ENCODE data around the gene PLCB4. TPM values are rescaled to one million over a fixed set of nuclear protein-coding genes. Genes with fewer than 3 reads are reported as not detected.

The PLCB4 gene
- total and polyA plus RNA-seq, 12 donors = 0.26 to 8.5 (median 2.8) TPM

DNA sequence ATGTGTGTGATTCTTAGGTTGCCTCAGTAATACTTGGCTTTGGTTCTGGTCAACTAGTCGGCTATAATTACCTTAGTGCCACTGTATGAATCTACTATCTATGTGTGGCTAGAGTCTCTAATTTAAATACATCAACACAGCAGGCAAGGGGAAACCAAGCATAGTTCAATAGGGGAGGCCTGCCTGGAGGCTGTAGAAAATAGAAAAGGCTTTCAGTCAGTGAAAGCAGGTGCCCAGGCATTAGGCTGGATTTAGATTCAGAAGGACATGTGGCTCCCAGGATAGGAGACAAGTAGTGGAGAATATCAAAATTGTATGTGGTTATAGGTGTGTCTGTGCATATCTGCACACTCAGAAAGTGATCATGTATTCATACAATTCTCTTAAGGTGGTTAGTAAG lies 330.4 kb downstream of the PLCB4 start:
- no peaks in the 10 kb centered on the region for H3K9me3 ChIP-seq (replicated peaks in 1 of 3)
- H3K27ac ChIP-seq = no peak overlapping the region
- 81 to 91% (median 83%) methylated on average over 1 of the region's 1 CpG for WGBS, 4 donors
- intact Hi-C loops (cut with DNase I) = no loop called here
- no peak overlapping the region for H3K4me3 ChIP-seq
- H3K4me1 ChIP-seq (replicated peaks in 1 of 2) = no peaks in the 10 kb centered on the region
- no peaks in the 10 kb centered on the region for H3K36me3 ChIP-seq (replicated peaks in 1 of 2)
- no peak for TF ChIP-seq POLR2A (IDR thresholded peaks at IDR 0.05)
- TF ChIP-seq, protein P1, sequence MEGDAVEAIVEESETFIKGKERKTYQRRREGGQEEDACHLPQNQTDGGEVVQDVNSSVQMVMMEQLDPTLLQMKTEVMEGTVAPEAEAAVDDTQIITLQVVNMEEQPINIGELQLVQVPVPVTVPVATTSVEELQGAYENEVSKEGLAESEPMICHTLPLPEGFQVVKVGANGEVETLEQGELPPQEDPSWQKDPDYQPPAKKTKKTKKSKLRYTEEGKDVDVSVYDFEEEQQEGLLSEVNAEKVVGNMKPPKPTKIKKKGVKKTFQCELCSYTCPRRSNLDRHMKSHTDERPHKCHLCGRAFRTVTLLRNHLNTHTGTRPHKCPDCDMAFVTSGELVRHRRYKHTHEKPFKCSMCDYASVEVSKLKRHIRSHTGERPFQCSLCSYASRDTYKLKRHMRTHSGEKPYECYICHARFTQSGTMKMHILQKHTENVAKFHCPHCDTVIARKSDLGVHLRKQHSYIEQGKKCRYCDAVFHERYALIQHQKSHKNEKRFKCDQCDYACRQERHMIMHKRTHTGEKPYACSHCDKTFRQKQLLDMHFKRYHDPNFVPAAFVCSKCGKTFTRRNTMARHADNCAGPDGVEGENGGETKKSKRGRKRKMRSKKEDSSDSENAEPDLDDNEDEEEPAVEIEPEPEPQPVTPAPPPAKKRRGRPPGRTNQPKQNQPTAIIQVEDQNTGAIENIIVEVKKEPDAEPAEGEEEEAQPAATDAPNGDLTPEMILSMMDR (IDR thresholded peaks at IDR 0.05) = no peak
- DNase-seq = no peak
- H3K27me3 ChIP-seq = no peaks in the 10 kb centered on the region

DNA sequence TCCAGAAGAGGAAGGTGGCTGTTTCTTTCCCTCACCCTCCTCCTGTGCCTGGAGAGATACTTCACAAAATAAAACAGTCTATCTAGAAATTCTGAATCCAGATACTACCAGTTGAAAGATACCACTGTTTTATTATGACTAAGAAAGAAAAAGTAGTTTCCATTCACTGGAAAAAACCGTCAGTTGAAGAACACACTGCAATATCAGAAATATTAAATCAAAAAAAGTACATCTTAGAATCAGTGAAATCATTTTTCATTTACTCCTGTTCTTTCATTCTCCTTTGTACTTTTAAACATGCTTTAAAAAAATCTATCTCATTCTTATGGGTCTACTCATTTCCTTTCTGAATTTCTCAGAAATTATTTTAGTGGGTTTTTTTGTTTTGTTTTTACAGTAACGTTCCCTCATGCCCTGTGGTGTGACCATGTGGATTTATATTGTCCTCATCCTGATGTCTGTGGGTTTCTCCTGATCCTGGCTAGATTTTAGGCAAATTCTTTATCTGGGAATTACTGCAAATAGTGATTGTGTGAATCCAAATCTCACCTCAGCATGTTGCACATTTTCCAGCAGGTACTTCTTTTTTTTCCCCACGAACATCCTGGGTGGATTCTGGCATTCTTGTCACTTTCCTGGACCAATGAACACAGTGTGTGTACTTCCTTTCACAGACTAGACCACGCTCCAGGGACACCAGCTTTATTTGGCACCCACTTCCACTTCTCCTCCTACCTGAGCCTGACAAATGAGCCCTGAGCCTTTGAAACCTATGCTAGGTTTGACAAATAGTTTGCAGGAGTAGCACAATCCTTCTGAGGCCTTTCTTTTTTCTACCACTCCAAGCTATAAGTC lies 331.5 kb downstream of the PLCB4 start:
- Histone ChIP-seq H3K9me3 (replicated peaks in 1 of 3) (no peaks in the 10 kb centered on the region), H3K27ac (no peak overlapping the region), H3K36me3 (replicated peaks in 1 of 2) (no peaks in the 10 kb centered on the region), H3K4me1 (replicated peaks in 1 of 2) (no peaks in the 10 kb centered on the region), H3K4me3 (no peak overlapping the region), H3K27me3 (no peaks in the 10 kb centered on the region)
- intact Hi-C loops (cut with DNase I) = loop anchor here in 1 of 2 donors (10.0 kb wide), 1 partner anchor 504 kb away; no protein-coding TSS in a partner anchor
- no peak for TF ChIP-seq POLR2A (IDR thresholded peaks at IDR 0.05)
- TF ChIP-seq, protein P1 (IDR thresholded peaks at IDR 0.05) = no peak
- WGBS, 4 donors = 76 to 83% (median 78%) methylated on average over 4 of the region's 4 CpGs
- no peak for DNase-seq

- no peaks in the 10 kb centered on the region for H3K27me3 ChIP-seq
- no peak overlapping the region for H3K4me3 ChIP-seq
- no peaks in the 10 kb centered on the region for H3K4me1 ChIP-seq (replicated peaks in 1 of 2)
- H3K9me3 ChIP-seq (replicated peaks in 1 of 3) = no peaks in the 10 kb centered on the region
- no peaks in the 10 kb centered on the region for H3K36me3 ChIP-seq (replicated peaks in 1 of 2)
- intact Hi-C loops (cut with DNase I) = loop anchor here in 1 of 2 donors (10.0 kb wide), 1 partner anchor 503 kb away; no protein-coding TSS in a partner anchor
- TF ChIP-seq, protein P1 (IDR thresholded peaks at IDR 0.05) = no peak
- TF ChIP-seq POLR2A (IDR thresholded peaks at IDR 0.05) = no peak
- 62 to 76% (median 67%) methylated on average over 3 of the region's 3 CpGs for WGBS, 4 donors
- no peak overlapping the region for H3K27ac ChIP-seq
- no peak for DNase-seq
Measured at GRCh38 chr20:9401371-9401770, 332.5 kb downstream of the PLCB4 start.

DNA sequence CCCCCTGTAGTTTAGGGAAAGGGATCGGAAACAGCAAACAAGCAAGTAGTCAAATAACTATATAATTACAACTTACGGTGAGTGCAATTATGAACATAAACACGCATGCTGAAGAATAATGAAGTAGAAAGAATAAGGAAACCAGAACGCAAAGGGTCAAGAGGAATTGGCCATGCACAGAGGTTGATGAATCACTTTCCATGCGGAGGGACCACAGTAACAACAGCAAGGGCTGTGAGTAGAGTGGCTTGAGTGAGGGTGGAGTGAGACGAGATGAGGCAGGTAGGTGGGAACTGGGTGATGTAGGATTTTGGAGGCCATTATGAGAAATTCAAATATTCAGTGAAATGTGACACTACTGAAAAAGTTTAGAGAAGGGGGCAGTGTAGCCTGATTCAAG lies 333.3 kb downstream of the PLCB4 start:
- intact Hi-C loops (cut with DNase I) = loop anchor here in 1 of 2 donors (10.0 kb wide), 1 partner anchor 503 kb away; no protein-coding TSS in a partner anchor
- 80 to 89% (median 84%) methylated on average over 6 of the region's 6 CpGs for WGBS, 4 donors
- no peak for DNase-seq
- Histone ChIP-seq H3K9me3 (replicated peaks in 1 of 3) (no peaks in the 10 kb centered on the region), H3K4me3 (no peak overlapping the region), H3K4me1 (replicated peaks in 1 of 2) (no peaks in the 10 kb centered on the region), H3K36me3 (replicated peaks in 1 of 2) (no peaks in the 10 kb centered on the region), H3K27ac (no peak overlapping the region), H3K27me3 (no peaks in the 10 kb centered on the region)
- TF ChIP-seq POLR2A (IDR thresholded peaks at IDR 0.05) = no peak
- TF ChIP-seq, protein P1 (IDR thresholded peaks at IDR 0.05) = no peak

Measured in adrenal gland (tissue), 12 donors.